Fibroblast of lung (primary cell): ENCODE data around the gene PFKFB4. TPM values are rescaled to one million over a fixed set of nuclear protein-coding genes. Genes with fewer than 3 reads are reported as not detected.
"Not testable (repeated sequence)": the region's sequence is repeated elsewhere in the genome, so short reads cannot be mapped to it uniquely, and the experiment has no call there.

ENCODE experiments used
- DNase-seq, 2 donors: peaks; one replicate each; pipeline versions ENCODE4 v3.0.0 to v3.0.0-alpha.2; 2010; ENCODE audit warnings: low read depth in 2 of 2
- H2AFZ ChIP-seq: 2 replicates; pipeline ENCODE4 v1.5.1; 2012; ENCODE audit warnings: low read length, control low read depth, inconsistent platforms
- H3K27ac ChIP-seq: 2 replicates; pipeline ENCODE4 v1.5.1; 2011; ENCODE audit warnings: low read length, control low read depth; ENCODE audit not compliant: insufficient read depth
- H3K27me3 ChIP-seq: 2 replicates; pipeline ENCODE4 v1.5.1; 2011; ENCODE audit warnings: mild to moderate bottlenecking, low read length; ENCODE audit not compliant: control insufficient read depth, insufficient read depth
- H3K36me3 ChIP-seq: 2 replicates; pipeline ENCODE4 v1.5.1; 2011; ENCODE audit warnings: low read length; ENCODE audit not compliant: control insufficient read depth, insufficient read depth
- H3K4me1 ChIP-seq: 2 replicates; pipeline ENCODE4 v1.5.1; 2011; ENCODE audit warnings: low read length; ENCODE audit not compliant: control insufficient read depth, insufficient read depth; ENCODE audit errors: extremely low read depth
- H3K4me2 ChIP-seq: 2 replicates; pipeline ENCODE4 v1.5.1; 2011; ENCODE audit warnings: low read length, control low read depth; ENCODE audit not compliant: insufficient read depth; ENCODE audit errors: extremely low read depth
- H3K4me3 ChIP-seq, 4 experiments: fragments of 200-600 bp in 1 of 4; sonication (generic) in 1 of 4; replicated peaks in 1 of 4; 2 replicates each; pipeline ENCODE4 v1.5.1; 2011 to 2016; ENCODE audit warnings: low read length in 4 of 4, low read depth in 3 of 4, mild to moderate bottlenecking in 3 of 4, control low read depth in 2 of 4, inconsistent platforms in 1 of 4, mixed read lengths in 1 of 4; ENCODE audit not compliant: insufficient read depth in 1 of 4; ENCODE audit errors: control extremely low read depth in 1 of 4
- H3K79me2 ChIP-seq: 2 replicates; pipeline ENCODE4 v1.5.1; 2012; ENCODE audit warnings: mild to moderate bottlenecking, low read length, inconsistent platforms; ENCODE audit not compliant: control insufficient read depth, insufficient read depth
- H3K9ac ChIP-seq: 2 replicates; pipeline ENCODE4 v1.5.1; 2011; ENCODE audit warnings: mild to moderate bottlenecking, low read length, control low read depth; ENCODE audit not compliant: insufficient read depth
- H3K9me3 ChIP-seq: 2 replicates; pipeline ENCODE4 v1.5.1; 2012; ENCODE audit warnings: low read depth, low read length; ENCODE audit not compliant: control insufficient read depth, insufficient read depth
- H4K20me1 ChIP-seq: 2 replicates; pipeline ENCODE4 v1.5.1; 2011; ENCODE audit warnings: low read length; ENCODE audit not compliant: control insufficient read depth, insufficient read depth; ENCODE audit errors: extremely low read depth
- EZH2 ChIP-seq: IDR thresholded peaks from 2 replicates; pipeline ENCODE4 v1.5.1; 2012; ENCODE audit warnings: low read length, control low read depth, mild to moderate bottlenecking; ENCODE audit errors: missing control alignments
- polyA plus RNA-seq, 2 donors: library from polyadenylated mRNA; depleted of rRNA in 1 of 2; stranded (reverse) in 1 of 2; unstranded in 1 of 2; fragments of >200 nt; gene quantifications; 2 replicates each; pipeline ENCODE4 v1.2.1, GENCODE V29; 2011 to 2012; ENCODE audit warnings: missing spikeins in 1 of 2
- total RNA-seq: library from RNA; depleted of rRNA; stranded (reverse); fragments of >200 nt; gene quantifications from 2 replicates; pipeline ENCODE4 v1.2.1, GENCODE V29; 2014
- TF ChIP-seq, protein P1 (sequence below), 2 donors: IDR thresholded peaks in 1 of 2; conservative IDR thresholded peaks in 1 of 2; 1 replicate in 1 of 2; 2 replicates in 1 of 2; pipeline ENCODE4 v1.5.1; 2011 to 2012; ENCODE audit warnings: low read length in 2 of 2, control low read depth in 1 of 2, inconsistent platforms in 1 of 2, low read depth in 1 of 2, mild to moderate bottlenecking in 1 of 2

The PFKFB4 gene
- total and polyA plus RNA-seq, 2 donors (not counting 1 experiment from before 2014, with no cell fraction given): 9.3 to 12.2 TPM

DNA sequence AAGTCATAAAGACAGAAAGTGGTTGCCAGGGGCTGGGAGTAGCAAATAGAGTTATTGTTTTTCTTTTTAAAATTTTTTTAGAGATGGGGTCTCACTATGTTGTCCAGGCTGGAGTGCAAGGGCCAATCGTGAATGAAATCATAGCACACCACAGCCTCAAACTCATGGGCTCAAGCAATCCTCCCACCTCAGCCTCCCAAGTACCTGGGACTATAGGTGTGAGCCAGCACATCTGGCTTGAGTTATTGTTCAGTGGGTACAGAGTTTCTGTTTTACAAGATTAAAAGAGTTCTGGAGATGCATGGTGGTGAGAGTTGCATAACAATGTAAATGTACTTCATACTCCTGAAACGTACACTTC lies 23.6 kb downstream of the PFKFB4 start:
- H3K27me3 ChIP-seq: no peaks in the 10 kb centered on the region
- TF ChIP-seq, protein P1, sequence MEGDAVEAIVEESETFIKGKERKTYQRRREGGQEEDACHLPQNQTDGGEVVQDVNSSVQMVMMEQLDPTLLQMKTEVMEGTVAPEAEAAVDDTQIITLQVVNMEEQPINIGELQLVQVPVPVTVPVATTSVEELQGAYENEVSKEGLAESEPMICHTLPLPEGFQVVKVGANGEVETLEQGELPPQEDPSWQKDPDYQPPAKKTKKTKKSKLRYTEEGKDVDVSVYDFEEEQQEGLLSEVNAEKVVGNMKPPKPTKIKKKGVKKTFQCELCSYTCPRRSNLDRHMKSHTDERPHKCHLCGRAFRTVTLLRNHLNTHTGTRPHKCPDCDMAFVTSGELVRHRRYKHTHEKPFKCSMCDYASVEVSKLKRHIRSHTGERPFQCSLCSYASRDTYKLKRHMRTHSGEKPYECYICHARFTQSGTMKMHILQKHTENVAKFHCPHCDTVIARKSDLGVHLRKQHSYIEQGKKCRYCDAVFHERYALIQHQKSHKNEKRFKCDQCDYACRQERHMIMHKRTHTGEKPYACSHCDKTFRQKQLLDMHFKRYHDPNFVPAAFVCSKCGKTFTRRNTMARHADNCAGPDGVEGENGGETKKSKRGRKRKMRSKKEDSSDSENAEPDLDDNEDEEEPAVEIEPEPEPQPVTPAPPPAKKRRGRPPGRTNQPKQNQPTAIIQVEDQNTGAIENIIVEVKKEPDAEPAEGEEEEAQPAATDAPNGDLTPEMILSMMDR (conservative IDR thresholded peaks at IDR 0.05 in 1 of 2, IDR thresholded peaks at IDR 0.05 in 1 of 2; ENCODE audit: low read depth in 1 of 2, low read length in 2 of 2): no peak
- no peak for TF ChIP-seq EZH2
- H3K27ac ChIP-seq: no peak overlapping the region
- H4K20me1 ChIP-seq: no peaks in the 10 kb centered on the region
- no peaks in the 10 kb centered on the region for H3K4me1 ChIP-seq
- H2AFZ ChIP-seq: no peak overlapping the region
- no peak for DNase-seq
- peaks cover 4% of the 10 kb centered on the region for H3K36me3 ChIP-seq
- no peak overlapping the region for H3K4me3 ChIP-seq
- no peak overlapping the region for H3K9ac ChIP-seq
- no peaks in the 10 kb centered on the region for H3K79me2 ChIP-seq
- H3K4me2 ChIP-seq: no peak overlapping the region
- no peaks in the 10 kb centered on the region for H3K9me3 ChIP-seq

DNA sequence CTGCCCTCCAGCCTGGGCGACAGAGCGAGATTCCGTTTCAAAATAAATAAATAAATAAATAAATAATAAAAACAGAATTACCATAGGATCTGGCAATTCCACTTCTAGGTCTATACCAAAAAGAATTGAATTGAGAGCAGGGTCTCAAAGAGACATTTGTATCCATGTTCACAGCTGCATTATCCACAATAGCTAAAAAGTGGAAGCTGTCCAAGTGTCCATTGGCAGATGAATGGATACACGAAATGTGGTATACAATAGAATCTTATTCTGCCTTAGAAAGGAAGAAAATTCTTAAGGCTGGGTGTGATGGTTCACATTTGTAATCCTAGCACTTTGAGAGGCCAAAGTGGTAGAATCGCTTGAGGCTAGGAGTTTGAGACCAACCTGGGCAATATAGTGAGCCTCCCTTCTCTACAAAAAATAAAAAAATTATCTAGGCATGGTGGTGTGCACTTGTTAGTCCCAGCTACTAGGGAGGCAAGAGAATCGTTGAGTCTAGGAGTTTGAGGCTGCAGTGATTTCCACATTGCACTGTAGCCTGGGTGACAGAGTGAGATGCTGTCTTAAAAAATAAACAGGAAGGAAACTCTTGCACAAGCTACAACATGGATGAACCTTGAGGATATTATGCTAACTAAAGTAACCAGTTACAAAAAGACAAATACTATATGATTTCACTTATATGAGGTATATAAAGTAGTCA lies 24.2 kb downstream of the PFKFB4 start:
- no peaks in the 10 kb centered on the region for H3K79me2 ChIP-seq
- H3K4me1 ChIP-seq: no peaks in the 10 kb centered on the region
- H3K27ac ChIP-seq: no peak overlapping the region
- H3K27me3 ChIP-seq: no peaks in the 10 kb centered on the region
- TF ChIP-seq, protein P1 (conservative IDR thresholded peaks at IDR 0.05 in 1 of 2, IDR thresholded peaks at IDR 0.05 in 1 of 2; ENCODE audit: low read depth in 1 of 2, low read length in 2 of 2): no peak
- no peak for TF ChIP-seq EZH2
- DNase-seq: no peak
- no peak overlapping the region for H3K4me3 ChIP-seq
- peaks cover 4% of the 10 kb centered on the region for H3K36me3 ChIP-seq
- H3K9me3 ChIP-seq: no peaks in the 10 kb centered on the region
- H4K20me1 ChIP-seq: no peaks in the 10 kb centered on the region
- H3K4me2 ChIP-seq: no peak overlapping the region
- H2AFZ ChIP-seq: no peak overlapping the region
- no peak overlapping the region for H3K9ac ChIP-seq

DNA sequence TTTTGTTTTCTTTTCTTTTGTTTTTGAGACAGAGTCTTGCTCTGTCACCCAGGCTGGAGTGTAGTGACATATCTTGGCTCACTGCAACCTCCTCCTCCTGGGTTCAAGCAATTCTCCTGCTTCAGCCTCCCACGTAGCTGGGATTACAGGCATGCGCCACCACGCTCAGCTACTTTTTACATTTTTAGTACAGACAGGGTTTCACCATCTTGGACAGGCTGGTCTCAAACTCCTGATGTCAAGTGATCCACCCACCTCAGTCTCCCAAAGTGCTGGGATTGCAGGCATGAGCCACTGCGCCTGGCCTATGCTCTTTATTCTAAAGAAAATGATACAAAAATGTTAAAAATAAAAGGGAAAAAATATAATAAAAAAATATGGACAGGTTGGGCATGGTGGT lies 25.9 kb downstream of the PFKFB4 start:
- H3K27ac ChIP-seq, H3K4me1 ChIP-seq, H3K27me3 ChIP-seq, H3K4me3 ChIP-seq, H4K20me1 ChIP-seq, H3K9ac ChIP-seq, H3K79me2 ChIP-seq, H2AFZ ChIP-seq, H3K4me2 ChIP-seq, H3K9me3 ChIP-seq, DNase-seq, H3K36me3 ChIP-seq: not testable (repeated sequence)
